Endothelial cell of umbilical vein (primary cell): ENCODE measurements around the gene MFAP2. TPM values are rescaled to one million over a fixed set of nuclear protein-coding genes. Genes with fewer than 3 reads are reported as not detected.

Source experiments
- BruUV-seq: library from RNA; stranded (reverse); fragments of 400-500 nt; replicated peaks from 2 replicates; lab custom pipeline; 2021; lab: Mats Ljungman, UMichigan
- CTCF ChIA-PET: fragments of 300-600, 350-600 bp; sonication (Branson Sonifier 250); formaldehyde crosslinking; loops from one replicate; lab custom pipeline; 2021; ENCODE audit warnings: antibody characterized with exemption, inconsistent platforms; lab: Charles Lee
- POLR2A ChIA-PET: fragments of 300-600, 350-600 bp; sonication (Branson Sonifier 250); formaldehyde crosslinking; loops from one replicate; lab custom pipeline; 2021; ENCODE audit warnings: antibody characterized with exemption, inconsistent platforms; lab: Charles Lee
- DNase-seq: peaks from one replicate; pipeline ENCODE4 v3.0.0-alpha.2; 2011; ENCODE audit warnings: low read depth, low spot score
- FAIRE-seq: peaks from 2 replicates; lab custom pipeline; 2011; peaks lifted over from hg19 to GRCh38; lab: Jason Lieb, UNC
- H2AFZ ChIP-seq: 2 replicates; pipeline ENCODE4 v1.6.0; 2012; ENCODE audit warnings: low read depth, low read length, control low read depth, inconsistent platforms
- H3K27ac ChIP-seq: 2 replicates; pipeline ENCODE4 v1.5.1; 2011; ENCODE audit warnings: low read depth, mild to moderate bottlenecking, control low read depth, low read length, moderate library complexity; ENCODE audit not compliant: insufficient read depth
- H3K27me3 ChIP-seq, 2 experiments: 2 replicates each; pipeline versions ENCODE4 v1.6.0 to v1.6.1; 2011; ENCODE audit warnings: low read length in 2 of 2, mixed read lengths in 1 of 2; ENCODE audit not compliant: control insufficient read depth in 2 of 2, insufficient read depth in 2 of 2
- H3K36me3 ChIP-seq, 2 experiments: 2 replicates in 1 of 2; 3 replicates in 1 of 2; pipeline ENCODE4 v1.5.1; 2011; ENCODE audit warnings: low read length in 2 of 2, mild to moderate bottlenecking in 1 of 2, moderate library complexity in 1 of 2; ENCODE audit not compliant: control insufficient read depth in 2 of 2, insufficient read depth in 2 of 2; ENCODE audit errors: extremely low read depth in 1 of 2
- H3K4me1 ChIP-seq: 3 replicates; pipeline ENCODE4 v1.5.1; 2011; ENCODE audit warnings: mild to moderate bottlenecking, low read length; ENCODE audit not compliant: control insufficient read depth, insufficient read depth; ENCODE audit errors: extremely low read depth
- H3K4me2 ChIP-seq: 2 replicates; pipeline ENCODE4 v1.6.1; 2011; ENCODE audit warnings: low read length, control low read depth, mixed read lengths; ENCODE audit not compliant: insufficient read depth
- H3K4me3 ChIP-seq, 3 experiments: fragments of 200-600 bp in 1 of 3; sonication (generic), shearing (Covaris generic) in 1 of 3; replicated peaks in 1 of 3; 2 replicates each; pipeline ENCODE4 v1.5.1; 2011 to 2016; ENCODE audit warnings: control low read depth in 3 of 3, low read length in 3 of 3, mild to moderate bottlenecking in 2 of 3, inconsistent platforms in 1 of 3, low read depth in 1 of 3, moderate library complexity in 1 of 3; ENCODE audit not compliant: insufficient read depth in 1 of 3
- H3K79me2 ChIP-seq: 2 replicates; pipeline ENCODE4 v1.6.0; 2012; ENCODE audit warnings: low read length, inconsistent platforms; ENCODE audit not compliant: control insufficient read depth, insufficient read depth
- H3K9ac ChIP-seq: replicated peaks from 2 replicates; pipeline ENCODE3; 2011; ENCODE audit warnings: low read length, control low read depth; ENCODE audit not compliant: insufficient read depth; ENCODE audit errors: extremely low read depth
- H3K9me1 ChIP-seq: replicated peaks from 3 replicates; pipeline ENCODE4 v1.6.0; 2011; ENCODE audit warnings: mild to moderate bottlenecking, low read length; ENCODE audit not compliant: control insufficient read depth, insufficient read depth; ENCODE audit errors: extremely low read depth
- H3K9me3 ChIP-seq: replicated peaks from 2 replicates; pipeline ENCODE4 v1.5.1; 2012; ENCODE audit warnings: low read length, inconsistent platforms; ENCODE audit not compliant: control insufficient read depth, insufficient read depth
- H4K20me1 ChIP-seq: replicated peaks from 2 replicates; pipeline ENCODE3; 2011; ENCODE audit warnings: mild to moderate bottlenecking, low read length; ENCODE audit not compliant: control insufficient read depth, insufficient read depth; ENCODE audit errors: extremely low read depth
- CTCF ChIP-seq, 2 donors: IDR thresholded peaks; 1 replicate in 1 of 2; 2 replicates in 1 of 2; pipeline ENCODE4 v1.5.1; 2011; ENCODE audit warnings: low read length in 2 of 2, mild to moderate bottlenecking in 2 of 2, moderate library complexity in 2 of 2, control low read depth in 1 of 2, inconsistent platforms in 1 of 2, low read depth in 1 of 2; ENCODE audit not compliant: insufficient read depth in 1 of 2; ENCODE audit errors: extremely low read depth in 1 of 2
- EZH2 ChIP-seq: IDR thresholded peaks from 2 replicates; pipeline ENCODE4 v1.6.1; 2012; ENCODE audit warnings: borderline replicate concordance, low read depth, mild to moderate bottlenecking, moderate library complexity, low read length, inconsistent platforms; ENCODE audit not compliant: severe bottlenecking
- FOS ChIP-seq: IDR thresholded peaks from 2 replicates; pipeline ENCODE4 v1.6.1; 2011; ENCODE audit warnings: mild to moderate bottlenecking, low read length, moderate library complexity, borderline replicate concordance; ENCODE audit not compliant: insufficient read depth
- GATA2 ChIP-seq: IDR thresholded peaks from 2 replicates; pipeline ENCODE4 v1.7.0; 2011; ENCODE audit warnings: low read depth, mild to moderate bottlenecking, moderate library complexity, mixed read lengths, low read length; ENCODE audit not compliant: insufficient read length, insufficient read depth
- JUN ChIP-seq: IDR thresholded peaks from 2 replicates; pipeline ENCODE4 v1.6.1; 2011; ENCODE audit warnings: borderline replicate concordance, low read depth; ENCODE audit not compliant: insufficient read length, insufficient read depth
- MAX ChIP-seq: IDR thresholded peaks from 2 replicates; pipeline ENCODE4 v1.6.1; 2011; ENCODE audit not compliant: insufficient read depth, insufficient read length
- MYC ChIP-seq: IDR thresholded peaks from one replicate; pipeline ENCODE4 v1.6.1; 2011; ENCODE audit warnings: mild to moderate bottlenecking, low read depth, low read length
- POLR2A ChIP-seq: IDR thresholded peaks from 2 replicates; pipeline ENCODE4 v1.6.1; 2012; ENCODE audit warnings: low read depth, mild to moderate bottlenecking, control low read depth, low read length
- POLR2AphosphoS5 ChIP-seq: IDR thresholded peaks from 2 replicates; pipeline ENCODE4 v1.6.1; 2012; ENCODE audit warnings: low read depth, mild to moderate bottlenecking, control low read depth, low read length, moderate library complexity; ENCODE audit not compliant: insufficient read depth
- dilution Hi-C: fragments of 300-500 bp; cut with MboI; formaldehyde crosslinking; loops from one replicate; pipeline ENCODE4 v1.15.0; 2019; ENCODE audit warnings: low sequenced_read_pairs; ENCODE audit not compliant: extremely low pct_ligation_motif_present
- intact Hi-C: fragments of 100-400 bp; cut with micrococcal nuclease; formaldehyde crosslinking; loops from one replicate; pipeline ENCODE4 v1.10.0; 2022
- polyA plus RNA-seq, 4 experiments: library from polyadenylated mRNA; depleted of rRNA in 3 of 4; stranded (reverse) in 3 of 4; unstranded in 1 of 4; fragments of >200 nt; gene quantifications; 2 replicates each; pipeline versions ENCODE4 v1.2.1 to v1.2.3, GENCODE V29; 2011 to 2012; ENCODE audit warnings: missing spikeins in 1 of 4
- total RNA-seq: library from RNA; stranded (reverse); gene quantifications from 2 replicates; pipeline ENCODE4 v1.2.3, GENCODE V29; 2021

Gene MFAP2
- total and polyA plus RNA-seq, 2 donors (not counting 3 experiments of a cell fraction or from before 2014, with no cell fraction given): 37.9 to 138 TPM

- no peak overlapping the region for H3K27ac ChIP-seq
- no peaks in the 10 kb centered on the region for H3K9me3 ChIP-seq
- peaks cover 14% of the 10 kb centered on the region for H3K4me1 ChIP-seq
- no TSS peak for BruUV-seq
- no peaks in the 10 kb centered on the region for H3K79me2 ChIP-seq
- H3K9ac ChIP-seq: no peak overlapping the region
- no peaks in the 10 kb centered on the region for H4K20me1 ChIP-seq
- no peak overlapping the region for H3K4me2 ChIP-seq
- ChIA-PET CTCF (interaction anchor here (0.6 to 4.5 kb wide), 5 partner anchors 11 to 68 kb away, joined by 3 to 25 read pairs (median 5); no protein-coding TSS in a partner anchor), POLR2A (interaction anchor here (1.1 kb wide), 1 partner anchor 73 kb away, joined by 4 read pairs; no protein-coding TSS in a partner anchor)
- no peaks in the 10 kb centered on the region for H3K27me3 ChIP-seq
- FAIRE-seq: no peak
- TF ChIP-seq MAX (no peak), FOS (no peak), CTCF (IDR thresholded peaks at IDR 0.05; ENCODE audit: extremely low read depth in 1 of 2, insufficient read depth in 1 of 2, low read depth in 1 of 2, low read length in 2 of 2) (no peak), MYC (no peak), POLR2AphosphoS5 (no peak), POLR2A (no peak), JUN (no peak), GATA2 (no peak), EZH2 (no peak)
- no peaks in the 10 kb centered on the region for H3K9me1 ChIP-seq
- peaks cover 0 to 25% of the 10 kb centered on the region in 2 experiments for H3K36me3 ChIP-seq
- no peak overlapping the region for H3K4me3 ChIP-seq
- dilution Hi-C loops (no loop called here), intact Hi-C loops (no loop called here)
- DNase-seq: no peak
- no peak overlapping the region for H2AFZ ChIP-seq
Observed at GRCh38 chr1:16978139-16978538, 2.3 kb downstream of the MFAP2 start.
